GM10266 (cell line): ENCODE results near the gene GRIK4.

Experiments used
- DNase-seq: peaks from one replicate; pipeline ENCODE4 v3.0.0; 2012; ENCODE audit errors: extremely low spot score
- CTCF ChIP-seq: IDR thresholded peaks from 2 replicates; pipeline ENCODE4 v1.5.1; 2012; ENCODE audit warnings: mild to moderate bottlenecking, low read depth; ENCODE audit not compliant: control insufficient read depth, insufficient read depth; ENCODE audit errors: missing control alignments

GRIK4 gene

GRCh38 chr11:120708511-120709183 is 197.1 kb downstream of the GRIK4 start:
- TF ChIP-seq CTCF = no peak
- no peak for DNase-seq

GRCh38 chr11:120709808-120710207 is 198.3 kb downstream of the GRIK4 start:
- no peak for TF ChIP-seq CTCF
- DNase-seq = peak; percentile 55

- TF ChIP-seq CTCF = no peak
Measured at GRCh38 chr11:120710354-120711131, 199.0 kb downstream of the GRIK4 start.

GRCh38 chr11:120712014-120712413 is 200.5 kb downstream of the GRIK4 start:
- no peak for TF ChIP-seq CTCF
- no peak for DNase-seq

More at GRCh38 chr11:120710354-120711131, 199.0 kb downstream of the GRIK4 start:
- DNase-seq = no peak

- no peak for DNase-seq
- TF ChIP-seq CTCF = no peak
Measured at GRCh38 chr11:120712881-120713280, 201.3 kb downstream of the GRIK4 start.

- no peak for TF ChIP-seq CTCF
- DNase-seq = no peak
Measured at GRCh38 chr11:120713296-120713695, 201.7 kb downstream of the GRIK4 start.

GRCh38 chr11:120714438-120714837 is 202.9 kb downstream of the GRIK4 start:
- no peak for TF ChIP-seq CTCF
- no peak for DNase-seq
